ENCODE results near the gene RAB1B. TPM values are rescaled to one million over a fixed set of nuclear protein-coding genes. Genes with fewer than 3 reads are reported as not detected.

Gene RAB1B
- total and polyA plus RNA-seq, 10 of the 15 experiments (the other 5 are each of a cell fraction or from before 2014, with no cell fraction given): 10.4 to 193 (median 96.9) TPM

- no TSS peak for BruUV-seq (replicated peaks)
- Histone ChIP-seq H4K20me1 (ENCODE audit: control insufficient read depth, insufficient read depth) (no peaks in the 10 kb centered on the region), H3K79me2 (ENCODE audit: control insufficient read depth, insufficient read depth, low read length) (no peaks in the 10 kb centered on the region), H3K27ac (ENCODE audit: control insufficient read depth, insufficient read depth) (peak overlapping the region; percentile 82), H3K9me3 (replicated peaks; ENCODE audit: control insufficient read depth, insufficient read depth, low read length) (no peaks in the 10 kb centered on the region; the same call in 2 of the 3 replicates), H3K27me3 (replicated peaks in 1 of 2; ENCODE audit: control insufficient read depth in 2 of 2, insufficient read depth in 2 of 2, low read length in 1 of 2) (no peaks in the 10 kb centered on the region; a peak in 1 of 4 replicates), H3K4me1 (ENCODE audit: control insufficient read depth, insufficient read depth, low read length) (peaks cover 18% of the 10 kb centered on the region), H3K9ac (ENCODE audit: control insufficient read depth, insufficient read depth, low read length) (peak overlapping the region; percentile 50), H3K36me3 (ENCODE audit: control insufficient read depth in 2 of 2, insufficient read depth in 2 of 2, low read length in 1 of 2) (no peaks in the 10 kb centered on the region), H3K4me3 (no peak overlapping the region), H3K4me2 (ENCODE audit: control insufficient read depth, insufficient read depth) (peak overlapping the region; percentile 70), H2AFZ (ENCODE audit: control insufficient read depth, low read depth, low read length) (peak overlapping the region; percentile 82)
- peak; percentile 81 for ATAC-seq
- CTCF ChIA-PET: interaction anchor here (1.0 to 1.9 kb wide), 3 partner anchors 9 to 68 kb away, joined by 3 to 7 read pairs (median 6); partner anchors contain the start of gene YIF1A
- intact Hi-C loops (cut with micrococcal nuclease; ENCODE audit: unreplicated experiment): no loop called here
- SMC1A ChIA-PET (ENCODE audit: uncharacterized antibody, unreplicated experiment): interaction anchor here (1.2 kb wide), 3 partner anchors 11 to 32 kb away, joined by 3 to 4 read pairs (median 3); no protein-coding TSS in a partner anchor
- in situ Hi-C loops (cut with MboI): no loop called here
- peak; percentile 47 for FAIRE-seq
- WGBS (ENCODE audit: insufficient coverage, insufficient replicate concordance, low lambda C conversion rate, missing lambda C conversion rate): 18% methylated on average over 16 of the region's 16 CpGs
- DNase-seq (ENCODE audit: low read depth, low spot score): no peak
- RAD21 ChIA-PET (ENCODE audit: unreplicated experiment): interaction anchor here (0.6 to 0.8 kb wide), 2 partner anchors 68 to 245 kb away, joined by 3 to 5 read pairs; no protein-coding TSS in a partner anchor
- POLR2A ChIA-PET: interaction anchor here (0.9 to 1.6 kb wide), 2 partner anchors 29 to 50 kb away, joined by 3 read pairs; partner anchors contain the start of genes RAB1B and YIF1A
- no peak for TF ChIP-seq EGR1 (IDR thresholded peaks at IDR 0.05; ENCODE audit: borderline replicate concordance in 1 of 2, low read depth in 2 of 2, low read length in 2 of 2)
- no peak for TF ChIP-seq TARDBP (IDR thresholded peaks at IDR 0.05; ENCODE audit: borderline replicate concordance)
- no peak for TF ChIP-seq YBX1 (IDR thresholded peaks at IDR 0.05)
- TF ChIP-seq HDAC2 (IDR thresholded peaks at IDR 0.05): no peak
- TF ChIP-seq ZBTB33 (IDR thresholded peaks at IDR 0.05): no peak
- TF ChIP-seq SUPT20H (IDR thresholded peaks at IDR 0.05; ENCODE audit: borderline replicate concordance, control insufficient read depth, low read depth, low read length): no peak
- no peak for TF ChIP-seq HSF1 (IDR thresholded peaks at IDR 0.05; ENCODE audit: low read depth, low read length)
- TF ChIP-seq NFYB (IDR thresholded peaks at IDR 0.05; ENCODE audit: insufficient read depth, low read depth, low read length): no peak
- peak; percentile 73 for TF ChIP-seq USF1 (IDR thresholded peaks at IDR 0.05; ENCODE audit: borderline replicate concordance, extremely low read length, insufficient read depth, low read depth, low read length)
- TF ChIP-seq USF2 (IDR thresholded peaks at IDR 0.05; ENCODE audit: borderline replicate concordance, low read depth, low read length): peak; percentile 7; the same call in 1 of the 2 replicates
- peak; percentile 48; the same call in 1 of the 2 replicates for TF ChIP-seq CREB1 (IDR thresholded peaks at IDR 0.05; ENCODE audit: low read depth)
- no peak for TF ChIP-seq NFIC (IDR thresholded peaks at IDR 0.05; ENCODE audit: low read depth, low read length)
- peak; percentile 68; the same call in 1 of the 2 replicates for TF ChIP-seq PAX5 (IDR thresholded peaks at IDR 0.05; ENCODE audit: borderline replicate concordance, low read depth, low read length)
- TF ChIP-seq ELK1 (IDR thresholded peaks at IDR 0.05; ENCODE audit: low read depth, low read length): no peak
Measured at GRCh38 chr11:66317723-66318599, 49.5 kb downstream of the RAB1B start.
